GM18526 (cell line): Measurements from ENCODE around the gene IMMP2L.

Source experiments
- POLR2A ChIP-seq: IDR thresholded peaks from 3 replicates; pipeline ENCODE4 v1.6.1; 2011; ENCODE audit not compliant: insufficient read length; ENCODE audit errors: extremely low read depth

IMMP2L gene

GRCh38 chr7:111192614-111193413 is 369.5 kb downstream of the IMMP2L start:
- TF ChIP-seq POLR2A, result no peak

GRCh38 chr7:111190804-111191203 is 371.5 kb downstream of the IMMP2L start:
- TF ChIP-seq POLR2A, result no peak

GRCh38 chr7:111184987-111185386 is 377.3 kb downstream of the IMMP2L start:
- TF ChIP-seq POLR2A, result no peak

GRCh38 chr7:111183321-111183720 is 379.0 kb downstream of the IMMP2L start:
- TF ChIP-seq POLR2A, result no peak

- TF ChIP-seq POLR2A, result no peak
Observed at GRCh38 chr7:111180338-111180737, 382.0 kb downstream of the IMMP2L start.

GRCh38 chr7:111175908-111176441 is 386.3 kb downstream of the IMMP2L start:
- TF ChIP-seq POLR2A, result no peak

GRCh38 chr7:111174510-111174909 is 387.8 kb downstream of the IMMP2L start:
- TF ChIP-seq POLR2A, result no peak

GRCh38 chr7:111173990-111174389 is 388.3 kb downstream of the IMMP2L start:
- TF ChIP-seq POLR2A, result no peak

GRCh38 chr7:111173528-111173927 is 388.8 kb downstream of the IMMP2L start:
- TF ChIP-seq POLR2A, result no peak

- no peak for TF ChIP-seq POLR2A
Observed at GRCh38 chr7:111172564-111173257, 389.6 kb downstream of the IMMP2L start.

GRCh38 chr7:111168182-111168581 is 394.1 kb downstream of the IMMP2L start:
- no peak for TF ChIP-seq POLR2A

- no peak for TF ChIP-seq POLR2A
Observed at GRCh38 chr7:111164442-111164841, 397.9 kb downstream of the IMMP2L start.

GRCh38 chr7:111162692-111163091 is 399.6 kb downstream of the IMMP2L start:
- TF ChIP-seq POLR2A, result no peak

- no peak for TF ChIP-seq POLR2A
Observed at GRCh38 chr7:111160297-111160696, 402.0 kb downstream of the IMMP2L start.

GRCh38 chr7:111159426-111159825 is 402.9 kb downstream of the IMMP2L start:
- no peak for TF ChIP-seq POLR2A

- no peak for TF ChIP-seq POLR2A
Observed at GRCh38 chr7:111150709-111151108, 411.6 kb downstream of the IMMP2L start.
